ENCODE measurements around the gene SPATA31E1.
"Not testable (repeated sequence)": the region's sequence is repeated elsewhere in the genome, so short reads cannot be mapped to it uniquely, and the experiment has no call there.

Gene SPATA31E1
- total RNA-seq: 0 reads per million in 9 experiments

DNA sequence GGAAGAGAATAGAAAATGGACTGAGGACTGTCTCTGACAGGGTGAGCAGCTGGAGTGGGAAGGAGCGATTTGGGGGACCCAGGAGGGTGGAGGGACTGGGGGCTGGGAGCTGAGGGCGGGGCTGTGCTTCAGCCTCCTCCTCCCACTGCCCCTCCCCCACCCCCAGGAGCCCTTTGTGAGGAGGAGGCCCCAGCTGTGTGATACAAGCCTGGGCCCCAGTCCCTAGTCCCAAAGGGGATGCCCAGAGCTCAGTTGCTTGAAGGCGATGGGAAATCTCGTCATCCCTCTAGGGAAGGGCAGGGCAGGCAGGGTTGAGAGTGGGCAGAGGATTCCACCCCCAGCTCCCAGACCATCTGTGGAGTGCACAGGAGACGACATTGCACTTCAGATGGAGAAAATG lies at the start of gene SPATA31E1:
SPATA31E1 (plus strand) TSS at position 251 of the 400 bp plus-strand sequence; CDS start at position 266, 15 bp downstream.
- H3K4me3 Mint-ChIP-seq: no peak within 1 kb of the TSS
- ATAC-seq (replicated peaks) (no peak), DNase-seq (no peak)
- no peaks in the 10 kb centered on the region for H3K4me1 Mint-ChIP-seq (ENCODE audit: low read depth in 2 of 2)
- H3K27me3 Mint-ChIP-seq: peaks cover 24 to 78% of the 10 kb centered on the region in 2 donors
- H3K27ac Mint-ChIP-seq: no peak within 1 kb of the TSS
- H3K36me3 Mint-ChIP-seq (ENCODE audit: insufficient read depth): no peaks in the 10 kb centered on the region
- H3K9me3 Mint-ChIP-seq: no peaks in the 10 kb centered on the region

DNA sequence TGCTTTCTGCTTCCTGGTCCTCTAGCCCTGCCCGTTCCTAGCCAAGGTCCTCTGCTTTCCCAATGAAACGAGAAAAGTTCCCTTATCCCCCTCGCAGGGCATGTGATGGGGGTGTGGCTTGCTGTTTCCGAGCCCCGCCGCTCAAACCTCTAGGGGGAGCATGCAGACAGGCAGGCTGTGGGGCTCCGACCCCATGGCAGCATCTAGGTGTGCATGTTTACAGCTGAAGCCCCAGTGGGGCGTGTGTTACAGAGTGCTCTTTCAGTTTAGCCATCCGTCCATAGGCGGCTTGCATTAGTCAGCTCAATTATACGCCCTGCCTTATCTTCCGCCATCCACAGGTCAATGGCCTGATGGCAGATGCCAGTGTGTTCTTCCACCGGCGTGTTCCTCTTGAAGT lies 48.3 kb upstream of the SPATA31E1 start:
- Mint-ChIP-seq H3K27ac (no peak overlapping the region), H3K4me1 (ENCODE audit: low read depth in 2 of 2) (no peaks in the 10 kb centered on the region), H3K9me3 (no peaks in the 10 kb centered on the region), H3K27me3 (peaks cover 8 to 13% of the 10 kb centered on the region in 2 donors), H3K36me3 (ENCODE audit: insufficient read depth) (no peaks in the 10 kb centered on the region), H3K4me3 (no peak overlapping the region)
- ATAC-seq (replicated peaks) (no peak), DNase-seq (no peak)

DNA sequence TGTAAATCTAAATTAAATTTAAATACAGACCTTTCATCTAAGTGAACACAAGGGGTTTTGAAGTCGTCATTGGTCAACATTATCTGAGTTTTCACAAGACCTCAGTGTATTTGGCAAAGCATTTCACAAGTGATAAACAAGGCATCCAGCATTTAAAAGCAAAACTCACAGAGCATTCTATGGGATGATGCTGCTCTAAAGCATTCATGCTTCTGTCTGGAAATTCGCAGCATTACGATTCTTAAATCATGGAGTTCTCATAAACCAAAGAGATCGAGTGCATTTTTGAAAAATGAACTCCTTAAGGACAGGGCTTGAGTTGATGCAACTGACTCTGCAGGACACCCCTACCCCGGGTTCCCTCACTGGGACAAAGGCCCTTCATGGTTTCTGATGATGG lies 46.1 kb upstream of the SPATA31E1 start:
- H3K4me1 Mint-ChIP-seq (ENCODE audit: low read depth in 2 of 2): no peaks in the 10 kb centered on the region

DNA sequence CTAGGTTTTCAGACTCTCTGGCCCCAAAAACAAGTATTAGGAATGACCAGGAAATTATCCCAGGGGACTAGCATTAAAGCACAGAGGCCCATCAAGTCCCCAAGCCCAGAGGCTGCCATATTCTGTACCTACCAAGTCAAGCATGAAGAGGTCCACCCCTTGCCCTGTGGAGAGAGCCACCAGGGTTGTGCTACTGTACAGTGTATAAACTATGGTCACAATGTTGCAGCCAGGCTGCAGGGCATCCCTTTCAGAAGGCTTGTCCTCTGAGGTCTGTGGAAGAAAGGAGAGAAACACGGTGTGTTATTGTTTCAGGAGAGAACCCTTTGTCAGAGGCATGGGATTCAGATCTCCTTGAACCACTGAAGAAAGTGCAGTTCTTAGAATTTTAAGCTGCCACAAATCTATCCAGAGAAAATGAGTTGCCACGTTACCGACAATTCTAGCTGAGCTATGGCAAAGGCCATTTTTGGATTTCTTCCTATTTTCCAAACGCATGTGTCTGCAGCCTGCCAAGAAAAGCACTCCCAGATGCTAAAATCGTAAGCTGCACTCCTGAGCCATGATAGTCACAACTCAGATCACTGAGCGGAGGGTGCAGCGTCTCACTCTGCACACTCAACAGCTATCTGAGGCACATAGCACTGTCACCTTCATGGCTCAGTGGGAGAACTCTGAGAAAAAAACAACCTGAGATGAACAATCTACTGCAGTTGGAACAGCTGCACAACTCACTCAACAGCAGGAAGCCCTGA lies 45.5 kb upstream of the SPATA31E1 start:
- no peak for ATAC-seq (replicated peaks)
- H3K36me3 Mint-ChIP-seq (ENCODE audit: insufficient read depth): no peaks in the 10 kb centered on the region

More for the DNA sequence above, 46.1 kb upstream of the SPATA31E1 start:
- Mint-ChIP-seq H3K4me3 (no peak overlapping the region), H3K36me3 (ENCODE audit: insufficient read depth) (no peaks in the 10 kb centered on the region), H3K27ac (no peak overlapping the region), H3K27me3 (peaks cover 8 to 10% of the 10 kb centered on the region in 2 donors), H3K9me3 (no peaks in the 10 kb centered on the region)
- ATAC-seq (replicated peaks) (no peak), DNase-seq (no peak)

DNA sequence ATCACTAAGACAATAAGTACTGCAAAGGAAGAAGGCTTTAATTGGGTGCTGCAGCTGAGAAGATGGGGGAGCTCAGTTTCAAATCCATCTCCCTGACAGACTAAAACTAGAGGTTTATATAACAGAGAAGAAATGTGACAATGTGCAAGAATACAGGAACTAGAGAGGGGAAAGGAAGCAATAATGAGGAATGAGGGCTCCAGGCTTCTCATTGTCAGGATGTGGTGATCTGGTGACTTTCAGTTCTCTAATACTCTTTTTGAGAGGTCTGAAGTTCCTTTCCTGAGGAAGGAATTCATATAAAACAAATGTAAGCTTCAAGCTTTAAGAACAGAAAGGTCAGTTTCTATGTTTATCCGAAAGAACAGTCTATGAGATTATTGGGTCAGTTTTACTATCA lies 42.5 kb upstream of the SPATA31E1 start:
- Mint-ChIP-seq H3K36me3 (ENCODE audit: insufficient read depth) (no peaks in the 10 kb centered on the region), H3K27ac (no peak overlapping the region), H3K4me3 (no peak overlapping the region), H3K4me1 (ENCODE audit: low read depth in 2 of 2) (no peaks in the 10 kb centered on the region), H3K27me3 (peaks cover 18 to 19% of the 10 kb centered on the region in 2 donors), H3K9me3 (no peaks in the 10 kb centered on the region)
- DNase-seq: no peak
- no peak for ATAC-seq (replicated peaks)

More for the DNA sequence above, 45.5 kb upstream of the SPATA31E1 start:
- Mint-ChIP-seq H3K4me3 (no peak overlapping the region), H3K27me3 (peaks cover 8 to 10% of the 10 kb centered on the region in 2 donors), H3K4me1 (ENCODE audit: low read depth in 2 of 2) (no peaks in the 10 kb centered on the region), H3K27ac (no peak overlapping the region), H3K9me3 (no peaks in the 10 kb centered on the region)
- DNase-seq: no peak

DNA sequence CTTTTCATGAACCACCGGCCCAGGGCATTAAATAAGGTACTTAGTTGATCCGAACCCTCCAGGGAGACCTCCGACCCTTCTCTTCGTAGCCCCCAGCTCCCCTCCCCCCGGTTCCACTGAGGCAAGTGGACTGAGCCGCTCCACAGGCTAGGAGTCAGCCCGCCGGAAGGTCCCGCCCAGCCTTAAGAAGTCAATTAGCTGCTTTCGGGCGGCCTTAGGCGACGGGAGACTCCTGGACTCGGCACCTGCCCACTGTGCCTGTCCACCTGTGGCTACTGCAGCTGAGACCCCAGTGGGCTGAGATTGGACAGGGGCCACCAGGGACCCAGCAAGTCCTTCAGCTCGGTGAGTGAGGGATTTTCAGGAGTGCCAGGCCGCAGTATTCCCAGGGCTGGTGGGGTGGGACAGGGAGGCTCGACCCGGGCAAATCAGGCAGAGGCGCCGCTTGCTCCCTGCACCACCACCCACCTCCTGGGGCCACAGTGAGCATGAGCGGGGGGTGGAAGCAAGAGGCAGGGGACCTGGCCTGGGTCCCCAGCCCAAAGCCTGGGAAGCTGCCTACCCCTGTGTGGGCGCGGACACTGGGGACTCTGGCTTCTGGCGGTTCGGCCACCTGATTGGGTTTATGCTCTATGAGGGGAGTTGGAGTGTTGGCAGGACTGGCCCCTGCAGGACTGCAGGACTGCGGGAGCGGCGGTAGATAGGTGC lies 39.6 kb upstream of the SPATA31E1 start:
- ATAC-seq (replicated peaks): no peak
- DNase-seq: no peak
- no peaks in the 10 kb centered on the region for H3K4me1 Mint-ChIP-seq (ENCODE audit: low read depth in 2 of 2)
- H3K9me3 Mint-ChIP-seq: no peaks in the 10 kb centered on the region
- H3K27me3 Mint-ChIP-seq: peaks cover 13 to 20% of the 10 kb centered on the region in 2 donors
- H3K4me3 Mint-ChIP-seq: no peak overlapping the region
- no peaks in the 10 kb centered on the region for H3K36me3 Mint-ChIP-seq (ENCODE audit: insufficient read depth)
- no peak overlapping the region for H3K27ac Mint-ChIP-seq

DNA sequence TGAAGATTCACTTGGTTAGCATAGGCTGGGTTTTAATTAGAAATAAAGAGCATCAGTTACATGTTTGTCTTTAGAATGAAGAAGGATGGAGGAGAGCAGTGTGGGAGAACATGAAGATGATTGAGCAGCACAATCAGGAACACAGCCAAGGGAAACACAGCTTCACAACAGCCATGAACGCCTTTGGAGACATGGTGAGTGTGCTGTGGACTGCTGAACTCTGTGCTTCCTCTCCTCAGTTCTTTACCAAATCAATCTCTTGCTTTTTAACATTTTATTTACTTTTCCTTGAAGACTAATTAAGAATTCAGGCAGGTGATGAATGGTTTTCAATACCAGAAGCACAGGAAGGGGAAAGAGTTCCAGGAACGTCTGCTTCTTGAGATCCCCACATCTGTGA lies 38.2 kb upstream of the SPATA31E1 start:
- H3K4me1 Mint-ChIP-seq (ENCODE audit: low read depth in 2 of 2): no peaks in the 10 kb centered on the region
- H3K4me3 Mint-ChIP-seq: no peak overlapping the region
- ATAC-seq (replicated peaks) (no peak), DNase-seq (no peak)
- no peaks in the 10 kb centered on the region for H3K9me3 Mint-ChIP-seq
- H3K27me3 Mint-ChIP-seq: peaks cover 13 to 26% of the 10 kb centered on the region in 2 donors
- no peaks in the 10 kb centered on the region for H3K36me3 Mint-ChIP-seq (ENCODE audit: insufficient read depth)
- H3K27ac Mint-ChIP-seq: no peak overlapping the region

DNA sequence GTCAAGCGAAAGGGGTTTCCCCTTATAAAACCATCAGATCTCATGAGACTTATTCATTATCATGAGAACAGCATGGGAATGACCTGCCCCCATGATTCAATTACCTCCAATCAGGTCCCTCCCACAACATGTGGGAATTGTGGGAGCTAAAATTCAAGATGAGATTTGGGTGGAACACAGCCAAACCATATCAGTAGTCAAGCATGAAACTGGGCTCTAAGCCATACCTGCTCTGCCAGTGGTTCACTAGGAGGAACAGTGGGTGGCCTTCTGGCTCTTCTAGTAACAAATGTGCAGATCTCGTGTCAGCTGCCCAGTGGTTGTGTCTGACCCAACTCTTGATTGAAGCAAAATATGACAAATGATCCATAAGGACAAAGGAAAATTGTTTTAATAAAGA lies 34.9 kb upstream of the SPATA31E1 start:
- H3K4me1 Mint-ChIP-seq (ENCODE audit: low read depth in 2 of 2); H3K36me3 Mint-ChIP-seq (ENCODE audit: insufficient read depth); H3K27ac Mint-ChIP-seq; ATAC-seq (replicated peaks); DNase-seq; H3K4me3 Mint-ChIP-seq; H3K9me3 Mint-ChIP-seq: not testable (repeated sequence)
- H3K27me3 Mint-ChIP-seq: peaks cover 15 to 26% of the 10 kb centered on the region in 2 donors

DNA sequence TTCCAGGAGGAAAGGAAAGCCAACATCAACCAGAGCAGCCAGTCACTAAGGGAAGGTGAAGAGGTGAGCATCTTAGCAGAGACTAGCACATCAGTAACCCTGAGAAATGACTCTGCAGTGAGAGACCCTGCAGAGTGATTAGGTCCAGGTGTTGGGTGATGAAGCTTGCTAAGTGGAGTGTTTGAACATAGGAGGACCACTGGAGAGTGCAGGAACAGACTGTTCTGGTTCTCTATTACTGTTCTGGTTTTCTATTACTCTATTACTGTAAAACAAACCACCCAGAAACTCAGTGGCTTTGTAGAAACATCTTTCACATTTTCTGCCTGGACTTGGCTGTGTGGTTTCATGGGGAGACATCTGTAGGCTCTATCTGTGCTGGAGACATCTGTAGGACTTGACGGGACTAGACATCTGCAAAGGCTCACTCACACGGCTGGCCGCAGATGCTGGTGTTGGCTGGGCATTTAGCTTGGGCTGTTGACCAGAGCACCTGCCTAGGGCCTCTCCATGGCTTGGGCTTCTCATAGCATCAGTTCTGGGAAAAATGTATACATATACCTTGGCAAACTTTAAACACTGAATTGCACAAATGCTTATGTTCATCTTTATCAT lies 33.4 kb upstream of the SPATA31E1 start:
- Mint-ChIP-seq H3K4me1 (ENCODE audit: low read depth in 2 of 2) (no peaks in the 10 kb centered on the region), H3K27ac (no peak overlapping the region), H3K4me3 (no peak overlapping the region), H3K27me3 (peaks cover 11 to 21% of the 10 kb centered on the region in 2 donors), H3K36me3 (ENCODE audit: insufficient read depth) (peaks cover 3% of the 10 kb centered on the region), H3K9me3 (no peaks in the 10 kb centered on the region)
- DNase-seq (no peak), ATAC-seq (replicated peaks) (no peak)

DNA sequence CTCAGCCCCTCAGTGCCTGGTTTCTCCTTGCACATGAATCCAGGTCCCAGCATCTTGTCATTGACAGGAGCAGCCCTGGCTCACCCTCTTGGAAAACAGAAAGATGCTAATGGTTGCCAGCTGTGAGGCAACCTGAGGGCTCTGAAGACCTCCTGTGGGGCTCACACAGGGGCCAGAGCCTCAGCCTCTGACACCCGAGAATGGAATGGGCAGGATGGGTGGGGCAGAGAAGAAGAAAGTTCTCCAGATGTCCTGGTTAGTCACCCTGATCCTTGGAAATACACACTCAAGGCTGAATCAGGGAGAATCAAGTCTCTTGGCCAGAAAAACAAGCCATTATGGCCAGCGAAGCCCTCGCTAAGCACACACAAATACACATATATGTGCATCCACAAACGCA lies 32.3 kb upstream of the SPATA31E1 start:
- H3K4me3 Mint-ChIP-seq: no peak overlapping the region
- H3K27ac Mint-ChIP-seq: no peak overlapping the region
- peaks cover 3% of the 10 kb centered on the region for H3K36me3 Mint-ChIP-seq (ENCODE audit: insufficient read depth)
- no peak for ATAC-seq (replicated peaks)
- no peaks in the 10 kb centered on the region for H3K4me1 Mint-ChIP-seq (ENCODE audit: low read depth in 2 of 2)
- peaks cover 10 to 16% of the 10 kb centered on the region in 2 donors for H3K27me3 Mint-ChIP-seq
- no peaks in the 10 kb centered on the region for H3K9me3 Mint-ChIP-seq
- DNase-seq: no peak

DNA sequence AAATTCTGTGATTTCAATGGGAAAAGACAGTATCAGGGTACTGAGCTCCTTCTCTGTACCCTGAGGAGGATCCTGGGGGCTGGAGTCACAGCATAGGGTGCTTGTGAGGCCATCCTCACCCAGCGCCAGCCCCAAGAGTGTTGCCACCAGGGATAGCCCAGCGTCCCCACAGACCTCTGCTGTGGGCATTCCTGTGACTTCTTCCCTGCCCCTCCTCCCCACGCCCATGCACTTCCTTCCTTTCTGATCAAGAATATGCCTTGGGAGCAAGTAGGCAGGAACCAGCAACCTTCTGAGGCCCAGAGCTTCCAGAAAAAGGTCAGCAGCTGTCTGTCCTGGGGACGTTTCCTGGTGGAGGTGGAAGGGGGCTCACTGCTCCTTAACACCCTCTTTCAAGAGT lies 31.5 kb upstream of the SPATA31E1 start:
- H3K27ac Mint-ChIP-seq; H3K4me3 Mint-ChIP-seq; H3K4me1 Mint-ChIP-seq (ENCODE audit: low read depth in 2 of 2); H3K9me3 Mint-ChIP-seq; ATAC-seq (replicated peaks); DNase-seq; H3K36me3 Mint-ChIP-seq (ENCODE audit: insufficient read depth): not testable (repeated sequence)
- peaks cover 16 to 18% of the 10 kb centered on the region in 2 donors for H3K27me3 Mint-ChIP-seq

DNA sequence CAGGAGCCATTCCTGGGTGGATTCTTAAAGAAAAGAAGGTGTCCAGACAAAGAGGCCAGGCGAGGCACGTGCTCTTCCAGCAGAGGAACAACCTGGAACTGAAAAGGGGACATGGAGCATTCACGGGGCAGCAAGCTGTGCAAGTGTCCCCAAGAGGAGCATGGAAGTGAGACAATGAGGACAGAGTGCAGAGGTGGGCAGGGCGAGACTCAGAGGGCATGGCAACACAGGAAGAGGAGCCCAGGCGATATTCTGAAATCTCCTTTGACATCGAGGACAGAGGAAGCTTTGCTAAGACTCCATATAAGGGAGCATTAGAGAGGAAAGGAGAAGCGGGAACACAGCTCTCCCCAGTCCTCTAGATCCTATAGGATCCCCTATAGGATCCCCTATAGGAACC lies 29.4 kb upstream of the SPATA31E1 start:
- Mint-ChIP-seq H3K9me3 (no peaks in the 10 kb centered on the region), H3K27ac (no peak overlapping the region), H3K4me1 (ENCODE audit: low read depth in 2 of 2) (no peaks in the 10 kb centered on the region), H3K36me3 (ENCODE audit: insufficient read depth) (peaks cover 3% of the 10 kb centered on the region), H3K4me3 (no peak overlapping the region), H3K27me3 (peaks cover 11 to 20% of the 10 kb centered on the region in 2 donors)
- no peak for DNase-seq
- ATAC-seq (replicated peaks): no peak

DNA sequence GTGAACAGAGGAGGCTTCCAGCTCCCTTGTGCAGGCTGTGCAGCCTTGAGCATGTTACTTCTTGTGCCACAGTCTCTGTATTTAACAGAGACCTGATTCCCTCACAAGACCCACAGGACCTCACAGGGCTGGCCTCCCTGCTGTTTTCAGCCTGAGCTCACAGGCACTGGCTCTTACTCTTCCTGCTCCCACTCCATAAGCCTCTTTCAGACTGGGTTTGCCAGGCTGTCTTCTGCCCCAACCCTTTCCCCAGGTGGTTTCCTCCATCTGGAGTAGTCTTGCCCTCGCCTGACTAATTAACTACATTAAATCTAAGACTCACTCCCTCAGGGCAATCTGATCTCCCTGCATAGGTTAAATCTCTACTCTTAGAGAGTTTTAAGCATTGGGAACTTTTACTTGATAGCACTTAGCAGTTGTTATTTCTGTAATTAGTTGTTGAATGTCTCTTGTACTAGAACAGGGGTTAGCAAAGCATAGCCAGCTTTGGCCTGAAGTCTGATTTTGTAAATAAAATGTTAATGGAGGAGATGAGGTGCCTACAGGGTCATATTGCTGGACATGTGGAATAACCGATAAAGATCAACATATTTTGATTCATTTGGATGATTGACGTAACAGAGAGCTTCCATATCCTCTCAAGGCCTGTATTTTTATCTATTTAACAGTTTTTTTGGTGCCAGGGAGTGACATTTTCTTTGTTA lies 28.6 kb upstream of the SPATA31E1 start:
- H3K4me3 Mint-ChIP-seq: no peak overlapping the region
- H3K27ac Mint-ChIP-seq: no peak overlapping the region
- H3K27me3 Mint-ChIP-seq: peaks cover 7 to 20% of the 10 kb centered on the region in 2 donors
- no peaks in the 10 kb centered on the region for H3K4me1 Mint-ChIP-seq (ENCODE audit: low read depth in 2 of 2)
- H3K9me3 Mint-ChIP-seq: no peaks in the 10 kb centered on the region
- H3K36me3 Mint-ChIP-seq (ENCODE audit: insufficient read depth): peaks cover 5% of the 10 kb centered on the region
- DNase-seq: no peak
- no peak for ATAC-seq (replicated peaks)
